CD4-positive, alpha-beta T cell treated with Interleukin-10 for 1 hour (primary cell): ENCODE data around the gene LAMB1.

Source experiments
- DNase-seq: peaks from one replicate; pipeline ENCODE4 v3.0.0-alpha.2; 2020

LAMB1 gene

GRCh38 chr7:107996072-107996882 lies 6.7 kb downstream of the LAMB1 start:
- DNase-seq, result no peak

- DNase-seq, result no peak
These were observed 7.5 kb downstream of the LAMB1 start for GRCh38 chr7:107995184-107996071.

GRCh38 chr7:107994421-107995030 lies 8.4 kb downstream of the LAMB1 start:
- no peak for DNase-seq

- no peak for DNase-seq
These were observed 9.1 kb downstream of the LAMB1 start for GRCh38 chr7:107993891-107994291.

GRCh38 chr7:107989618-107990373 lies 13.2 kb downstream of the LAMB1 start:
- no peak for DNase-seq

- DNase-seq, result no peak
These were observed 20.0 kb downstream of the LAMB1 start for GRCh38 chr7:107982918-107983389.

GRCh38 chr7:107982042-107982840 lies 20.7 kb downstream of the LAMB1 start:
- DNase-seq, result no peak

- DNase-seq, result no peak
These were observed 21.5 kb downstream of the LAMB1 start for GRCh38 chr7:107981466-107981865.

- no peak for DNase-seq
These were observed 22.2 kb downstream of the LAMB1 start for GRCh38 chr7:107980671-107981190.

GRCh38 chr7:107980171-107980570 lies 22.8 kb downstream of the LAMB1 start:
- no peak for DNase-seq

GRCh38 chr7:107978815-107979408 lies 24.0 kb downstream of the LAMB1 start:
- no peak for DNase-seq

- DNase-seq, result no peak
These were observed 25.9 kb downstream of the LAMB1 start for GRCh38 chr7:107977048-107977447.

- DNase-seq, result no peak
These were observed 26.3 kb downstream of the LAMB1 start for GRCh38 chr7:107976620-107977019.

GRCh38 chr7:107975394-107976013 lies 27.5 kb downstream of the LAMB1 start:
- no peak for DNase-seq

- DNase-seq, result no peak
These were observed 29.1 kb downstream of the LAMB1 start for GRCh38 chr7:107973861-107974260.

- DNase-seq, result no peak
These were observed 30.0 kb downstream of the LAMB1 start for GRCh38 chr7:107972941-107973376.

- no peak for DNase-seq
These were observed 30.9 kb downstream of the LAMB1 start for GRCh38 chr7:107972075-107972482.

GRCh38 chr7:107971613-107972012 lies 31.3 kb downstream of the LAMB1 start:
- no peak for DNase-seq

GRCh38 chr7:107971100-107971499 lies 31.9 kb downstream of the LAMB1 start:
- DNase-seq, result no peak

- no peak for DNase-seq
These were observed 33.1 kb downstream of the LAMB1 start for GRCh38 chr7:107969856-107970255.
